ENCODE data around the gene TAS2R41. TPM values are rescaled to one million over a fixed set of nuclear protein-coding genes. Genes with fewer than 3 reads are reported as not detected.

Gene TAS2R41
- polyA plus RNA-seq, 2 of the 4 experiments (the other 2 are of a cell fraction): not detected

- TF ChIP-seq USF2 (IDR thresholded peaks at IDR 0.05): no peak
Observed at GRCh38 chr7:143499246-143499645, 21.6 kb downstream of the TAS2R41 start (continued).

GRCh38 chr7:143499743-143500348, 22.2 kb downstream of the TAS2R41 start:
- WGBS (ENCODE audit: missing lambda C conversion rate): 65% methylated on average over 8 of the region's 8 CpGs
- no peak for TF ChIP-seq GATA3 (IDR thresholded peaks at IDR 0.05; ENCODE audit: borderline replicate concordance)
- TF ChIP-seq PHF8 (IDR thresholded peaks at IDR 0.05; ENCODE audit: borderline replicate concordance, low read depth): no peak
- no peak for TF ChIP-seq CTCF (IDR thresholded peaks at IDR 0.05)
- no peak for TF ChIP-seq RCOR1 (IDR thresholded peaks at IDR 0.05; ENCODE audit: low read depth, low read length)
- no peak for TF ChIP-seq FOSB (CRISPR knock-in tag; IDR thresholded peaks at IDR 0.05)
- TF ChIP-seq JUN (IDR thresholded peaks at IDR 0.05): no peak
- TF ChIP-seq ZC3H11A (IDR thresholded peaks at IDR 0.05): no peak
- no peak for TF ChIP-seq HDAC2 (IDR thresholded peaks at IDR 0.05)
- no peak for TF ChIP-seq TP53 (CRISPR knock-in tag; IDR thresholded peaks at IDR 0.05)
- no peak for TF ChIP-seq POLR2AphosphoS2 (conservative IDR thresholded peaks at IDR 0.05; ENCODE audit: low read length)
- no peak for TF ChIP-seq PBX3 (IDR thresholded peaks at IDR 0.05)
- Histone ChIP-seq H3K9me3 (no peaks in the 10 kb centered on the region), H3K27ac (no peak overlapping the region), H3K4me2 (no peak overlapping the region), H3K4me1 (no peaks in the 10 kb centered on the region), H3K4me3 (no peak overlapping the region)
- ChIA-PET CTCF (interaction anchor here (0.9 to 2.7 kb wide), 3 partner anchors 8 to 259 kb away, joined by 3 to 14 read pairs (median 5); no protein-coding TSS in a partner anchor), POLR2A (no interaction called here)
- ATAC-seq (no peak), DNase-seq (ENCODE audit: low read depth in 1 of 2, low spot score in 1 of 2) (no peak), FAIRE-seq (no peak)

- DNase-seq (ENCODE audit: low read depth in 1 of 2, low spot score in 1 of 2) (no peak), ATAC-seq (no peak), FAIRE-seq (no peak)
- POLR2A ChIA-PET: no interaction called here
- WGBS (ENCODE audit: missing lambda C conversion rate): 91% methylated on average over 2 of the region's 2 CpGs
- H3K4me2 ChIP-seq: no peak overlapping the region
- CTCF ChIA-PET: interaction anchor here (1.0 to 2.4 kb wide), 2 partner anchors 13 to 263 kb away, joined by 4 to 7 read pairs; no protein-coding TSS in a partner anchor
- no peak overlapping the region for H3K4me3 ChIP-seq
- no peaks in the 10 kb centered on the region for H3K4me1 ChIP-seq
- no peak for TF ChIP-seq TFCP2L1 (CRISPR knock-in tag; IDR thresholded peaks at IDR 0.05)
- TF ChIP-seq SREBF2 (IDR thresholded peaks at IDR 0.05): no peak
- no peak for TF ChIP-seq FOXS1 (CRISPR knock-in tag; IDR thresholded peaks at IDR 0.05)
- TF ChIP-seq JUNB (IDR thresholded peaks at IDR 0.05): no peak
- no peak for TF ChIP-seq FOSL2 (IDR thresholded peaks at IDR 0.05)
- TF ChIP-seq FOSL2 (CRISPR knock-in tag; IDR thresholded peaks at IDR 0.05): no peak
- TF ChIP-seq EP300 (IDR thresholded peaks at IDR 0.05): no peak
- no peak for TF ChIP-seq HOXB13 (CRISPR knock-in tag; IDR thresholded peaks at IDR 0.05; ENCODE audit: low read depth)
- no peak for TF ChIP-seq USF2 (IDR thresholded peaks at IDR 0.05)
- TF ChIP-seq MAFK (IDR thresholded peaks at IDR 0.05; ENCODE audit: partially characterized antibody): no peak
- no peak for TF ChIP-seq ZSCAN20 (CRISPR knock-in tag; IDR thresholded peaks at IDR 0.05)
- no peak overlapping the region for H3K27ac ChIP-seq
- H3K9me3 ChIP-seq: no peaks in the 10 kb centered on the region
Observed at GRCh38 chr7:143503261-143503660, 25.6 kb downstream of the TAS2R41 start.
